Glutamatergic neuron (in vitro differentiated cells): ENCODE measurements around the gene KLLN. TPM values are rescaled to one million over a fixed set of nuclear protein-coding genes. Genes with fewer than 3 reads are reported as not detected.
A peak's percentile ranks its signal among the peaks of the same experiment; 100 is the strongest.
"Not testable (repeated sequence)": the region's sequence is repeated elsewhere in the genome, so short reads cannot be mapped to it uniquely, and the experiment has no call there.

ENCODE experiments used
- DNase-seq: peaks from one replicate; pipeline ENCODE4 v3.0.0; 2022
- H3K27ac Mint-ChIP-seq: one replicate; pipeline ENCODE4 v1.8.0; 2020; ENCODE audit warnings: mild to moderate bottlenecking, mixed read lengths, inconsistent platforms; ENCODE audit not compliant: unreplicated experiment
- H3K27me3 Mint-ChIP-seq: one replicate; pipeline ENCODE4 v1.8.0; 2020; ENCODE audit warnings: mild to moderate bottlenecking, moderate library complexity, mixed read lengths, inconsistent platforms; ENCODE audit not compliant: unreplicated experiment
- H3K36me3 Mint-ChIP-seq: one replicate; pipeline ENCODE4 v1.8.0; 2020; ENCODE audit warnings: mild to moderate bottlenecking, mixed read lengths, inconsistent platforms; ENCODE audit not compliant: unreplicated experiment
- H3K4me1 Mint-ChIP-seq: one replicate; pipeline ENCODE4 v1.8.0; 2020; ENCODE audit warnings: mild to moderate bottlenecking, low read depth, mixed read lengths, inconsistent platforms; ENCODE audit not compliant: unreplicated experiment
- H3K4me3 Mint-ChIP-seq: one replicate; pipeline ENCODE4 v1.8.0; 2020; ENCODE audit warnings: mild to moderate bottlenecking, mixed read lengths, inconsistent platforms; ENCODE audit not compliant: unreplicated experiment
- H3K9me3 Mint-ChIP-seq: one replicate; pipeline ENCODE4 v1.8.0; 2020; ENCODE audit warnings: mild to moderate bottlenecking, moderate library complexity, mixed read lengths, inconsistent platforms; ENCODE audit not compliant: unreplicated experiment
- total RNA-seq: library from RNA; stranded (reverse); fragmentation: NEBNext Ultra II Directional; extraction: Animal tissue kit (Norgen Biotek cat#: 25700); gene quantifications from one replicate; pipeline ENCODE4 v1.2.1, GENCODE V29; 2021; ENCODE audit not compliant: unreplicated experiment
- TF ChIP-seq, protein P1 (sequence below): fragments of 200-600 bp; sonication (generic); IDR thresholded peaks from one replicate; pipeline ENCODE4 v1.5.0; 2021; ENCODE audit not compliant: partially characterized antibody, unreplicated experiment

KLLN gene
- total RNA-seq, 1 donor from 2014 or later: 0.27 TPM

DNA sequence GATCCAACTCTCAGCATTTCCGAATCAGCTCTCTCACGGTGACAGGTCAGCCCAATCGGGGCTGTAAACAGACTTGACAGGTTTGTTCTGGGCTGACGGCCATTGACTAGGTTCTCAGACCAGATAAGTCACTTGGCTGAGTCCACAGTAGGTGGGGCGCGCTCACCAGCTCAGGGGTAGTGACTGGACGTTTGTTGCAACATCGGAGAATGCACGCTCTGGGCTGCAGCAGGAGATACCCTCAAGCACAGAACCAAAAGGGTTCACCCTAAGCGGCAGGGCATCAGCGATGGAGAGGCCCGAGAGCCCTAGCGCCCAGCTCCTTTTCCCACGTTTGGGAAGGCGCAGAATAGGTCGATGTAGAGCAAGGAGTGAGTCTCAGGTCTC, 1.8 kb downstream of the KLLN start:
- H3K27ac Mint-ChIP-seq: peak overlapping the region; percentile 31
- H3K4me3 Mint-ChIP-seq: peak overlapping the region; percentile 96
- TF ChIP-seq, protein P1, sequence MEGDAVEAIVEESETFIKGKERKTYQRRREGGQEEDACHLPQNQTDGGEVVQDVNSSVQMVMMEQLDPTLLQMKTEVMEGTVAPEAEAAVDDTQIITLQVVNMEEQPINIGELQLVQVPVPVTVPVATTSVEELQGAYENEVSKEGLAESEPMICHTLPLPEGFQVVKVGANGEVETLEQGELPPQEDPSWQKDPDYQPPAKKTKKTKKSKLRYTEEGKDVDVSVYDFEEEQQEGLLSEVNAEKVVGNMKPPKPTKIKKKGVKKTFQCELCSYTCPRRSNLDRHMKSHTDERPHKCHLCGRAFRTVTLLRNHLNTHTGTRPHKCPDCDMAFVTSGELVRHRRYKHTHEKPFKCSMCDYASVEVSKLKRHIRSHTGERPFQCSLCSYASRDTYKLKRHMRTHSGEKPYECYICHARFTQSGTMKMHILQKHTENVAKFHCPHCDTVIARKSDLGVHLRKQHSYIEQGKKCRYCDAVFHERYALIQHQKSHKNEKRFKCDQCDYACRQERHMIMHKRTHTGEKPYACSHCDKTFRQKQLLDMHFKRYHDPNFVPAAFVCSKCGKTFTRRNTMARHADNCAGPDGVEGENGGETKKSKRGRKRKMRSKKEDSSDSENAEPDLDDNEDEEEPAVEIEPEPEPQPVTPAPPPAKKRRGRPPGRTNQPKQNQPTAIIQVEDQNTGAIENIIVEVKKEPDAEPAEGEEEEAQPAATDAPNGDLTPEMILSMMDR: no peak
- H3K36me3 Mint-ChIP-seq: peaks cover 5% of the 10 kb centered on the region
- DNase-seq: peak; percentile 49
- H3K27me3 Mint-ChIP-seq: peaks cover 13% of the 10 kb centered on the region
- H3K4me1 Mint-ChIP-seq: peaks cover 8% of the 10 kb centered on the region
- peaks cover 23% of the 10 kb centered on the region for H3K9me3 Mint-ChIP-seq

DNA sequence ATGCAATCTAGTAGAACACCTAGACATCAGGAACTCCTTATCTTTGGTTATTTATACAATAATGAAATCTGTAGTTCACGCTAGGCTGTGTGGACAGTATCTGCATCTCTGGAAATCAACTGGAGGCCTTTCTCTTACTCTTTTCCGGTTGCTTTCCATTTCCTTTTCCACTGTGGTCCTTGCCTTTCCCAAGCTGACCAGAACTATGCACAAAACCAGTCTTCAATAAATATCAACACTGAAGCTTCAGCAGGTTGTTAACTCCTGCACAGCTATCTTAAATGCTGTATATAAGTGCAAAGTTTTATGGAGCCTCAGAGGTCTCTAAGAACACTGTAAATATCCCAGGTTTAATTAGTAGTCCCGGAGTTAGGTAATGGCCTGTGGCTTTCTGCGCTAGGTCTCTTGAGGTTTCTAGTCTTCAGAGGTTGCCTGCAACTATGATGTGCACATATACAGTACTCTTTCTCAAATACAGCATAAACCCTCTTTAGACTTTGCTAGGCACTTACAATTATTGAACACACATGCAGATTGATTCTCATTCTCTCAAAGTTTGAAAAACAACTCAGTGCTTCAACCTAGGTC, 2.4 kb downstream of the KLLN start:
- TF ChIP-seq, protein P1: no peak
- H3K4me1 Mint-ChIP-seq: peaks cover 7% of the 10 kb centered on the region
- peaks cover 13% of the 10 kb centered on the region for H3K27me3 Mint-ChIP-seq
- peak overlapping the region; percentile 96 for H3K4me3 Mint-ChIP-seq
- DNase-seq: no peak
- peaks cover 23% of the 10 kb centered on the region for H3K9me3 Mint-ChIP-seq
- H3K27ac Mint-ChIP-seq: no peak overlapping the region
- peaks cover 5% of the 10 kb centered on the region for H3K36me3 Mint-ChIP-seq

DNA sequence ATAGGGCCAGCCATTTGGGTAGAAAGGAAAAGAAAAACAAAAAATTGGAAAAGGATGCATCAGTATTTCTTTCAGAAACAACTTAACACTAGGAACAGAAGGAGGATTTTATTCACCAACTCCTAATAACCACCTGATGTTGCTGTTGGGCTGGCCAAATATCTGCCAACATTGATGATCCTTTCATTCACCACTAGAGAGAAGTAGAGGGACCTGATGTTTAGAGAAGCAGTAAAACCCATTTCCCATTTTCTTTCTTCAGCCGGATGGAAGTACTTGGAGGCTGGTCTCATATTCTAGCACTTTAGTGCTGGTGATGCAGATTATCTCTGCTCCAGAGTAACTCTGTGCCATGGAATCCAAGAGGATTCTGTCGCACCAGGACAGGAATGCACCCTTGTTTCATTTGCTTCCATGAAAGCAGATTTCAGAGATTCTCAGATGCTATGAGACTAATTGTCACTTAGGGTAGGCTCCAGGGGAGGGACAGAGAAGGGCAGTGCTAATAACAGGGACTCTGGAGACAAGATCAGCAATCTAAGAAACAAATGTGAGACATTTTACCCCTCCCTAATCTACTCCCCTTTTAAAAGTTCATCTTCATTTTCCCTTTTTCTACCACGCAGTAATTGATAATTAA, 3.1 kb downstream of the KLLN start:
- no peak for DNase-seq
- H3K27ac Mint-ChIP-seq: no peak overlapping the region

DNA sequence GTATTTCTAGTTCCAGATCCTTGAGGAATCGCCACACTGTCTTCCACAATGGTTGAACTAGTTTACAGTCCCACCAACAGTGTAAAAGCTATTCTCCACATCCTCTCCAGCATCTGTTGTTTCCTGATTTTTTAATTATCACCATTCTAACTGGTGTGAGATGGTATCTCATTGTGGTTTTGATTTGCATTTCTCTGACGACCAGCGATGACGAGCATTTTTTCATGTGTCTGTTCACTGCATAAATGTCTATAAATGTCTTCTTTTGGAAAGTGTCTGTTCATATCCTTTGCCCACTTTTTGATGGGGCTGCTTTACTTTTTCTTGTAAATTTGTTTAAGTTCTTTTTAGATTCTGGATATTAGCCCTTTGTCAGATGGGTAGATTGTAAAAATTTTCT, 7.7 kb downstream of the KLLN start:
- not testable (repeated sequence) for H3K27me3 Mint-ChIP-seq, DNase-seq, H3K4me1 Mint-ChIP-seq

More for the DNA sequence above, 3.1 kb downstream of the KLLN start:
- Mint-ChIP-seq H3K4me1 (peaks cover 3% of the 10 kb centered on the region), H3K9me3 (peaks cover 23% of the 10 kb centered on the region), H3K4me3 (no peak overlapping the region), H3K36me3 (peaks cover 5% of the 10 kb centered on the region), H3K27me3 (peaks cover 13% of the 10 kb centered on the region)
- TF ChIP-seq, protein P1: no peak

DNA sequence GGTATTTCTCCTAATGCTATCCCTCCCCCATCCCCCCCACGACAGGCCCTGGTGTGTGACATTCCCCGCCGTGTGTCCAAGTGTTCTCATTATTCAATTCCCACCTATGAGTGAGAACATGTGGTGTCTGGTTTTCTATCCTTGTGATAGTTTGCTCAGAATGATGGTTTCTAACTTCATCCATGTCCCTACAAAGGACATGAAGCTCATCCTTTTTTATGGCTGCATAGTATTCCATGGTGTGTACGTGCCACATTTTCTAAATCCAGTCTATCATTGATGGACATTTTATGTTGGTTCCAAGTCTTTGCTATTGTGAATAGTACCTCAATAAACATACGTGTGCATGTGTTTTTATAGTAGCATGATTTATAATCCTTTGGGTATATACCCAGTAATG, 8.1 kb downstream of the KLLN start:
- not testable (repeated sequence) for H3K4me1 Mint-ChIP-seq, H3K27ac Mint-ChIP-seq, H3K9me3 Mint-ChIP-seq, H3K27me3 Mint-ChIP-seq, H3K36me3 Mint-ChIP-seq, DNase-seq, H3K4me3 Mint-ChIP-seq

More for the DNA sequence above, 7.7 kb downstream of the KLLN start:
- H3K27ac Mint-ChIP-seq, H3K9me3 Mint-ChIP-seq, H3K36me3 Mint-ChIP-seq, H3K4me3 Mint-ChIP-seq: not testable (repeated sequence)

DNA sequence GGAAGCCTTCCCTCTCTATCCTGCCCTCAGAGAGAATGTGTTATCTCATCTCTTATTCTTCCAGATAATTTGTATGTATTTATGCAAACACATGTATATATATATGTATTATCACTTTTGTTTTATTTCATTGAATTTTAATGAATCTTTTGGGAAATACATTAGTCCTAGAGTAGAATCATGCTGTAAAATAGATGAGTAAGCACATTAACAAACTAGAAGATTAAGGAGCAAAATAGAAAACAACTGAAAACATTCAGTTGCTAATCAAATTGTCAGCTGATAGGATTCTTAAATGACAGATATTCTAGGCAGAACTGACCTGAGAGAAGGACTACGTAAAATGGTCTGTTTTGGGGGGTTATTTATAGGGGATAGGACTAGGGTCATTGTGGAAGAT, 11.2 kb downstream of the KLLN start:
- H3K27ac Mint-ChIP-seq: no peak overlapping the region
- no peak overlapping the region for H3K4me3 Mint-ChIP-seq
- no peaks in the 10 kb centered on the region for H3K27me3 Mint-ChIP-seq
- no peaks in the 10 kb centered on the region for H3K4me1 Mint-ChIP-seq
- no peaks in the 10 kb centered on the region for H3K36me3 Mint-ChIP-seq
- H3K9me3 Mint-ChIP-seq: no peaks in the 10 kb centered on the region
- TF ChIP-seq, protein P1: no peak
- DNase-seq: no peak
